Ishikawa (cell line): ENCODE results near the gene LIPE.

Experiments used
- CREB1 ChIP-seq: IDR thresholded peaks from 2 replicates; pipeline ENCODE4 v1.6.1; 2012; ENCODE audit warnings: low read depth
- RAD21 ChIP-seq: IDR thresholded peaks from 2 replicates; pipeline ENCODE4 v1.6.1; 2012; ENCODE audit warnings: low read depth
- REST ChIP-seq: IDR thresholded peaks from 2 replicates; pipeline ENCODE4 v1.6.1; 2012; ENCODE audit warnings: low read depth, mild to moderate bottlenecking
- TAF1 ChIP-seq: IDR thresholded peaks from 2 replicates; pipeline ENCODE4 v1.6.1; 2012; ENCODE audit warnings: low read depth, mild to moderate bottlenecking
- YY1 ChIP-seq: IDR thresholded peaks from 2 replicates; pipeline ENCODE4 v1.6.1; 2012; ENCODE audit warnings: low read depth
- ZBTB7A ChIP-seq: IDR thresholded peaks from 2 replicates; pipeline ENCODE4 v1.6.1; 2012; ENCODE audit warnings: low read depth

GRCh38 chr19:42455621-42456081 lies 28.5 kb upstream of the LIPE start:
- TF ChIP-seq REST, result no peak
- TF ChIP-seq TAF1, result no peak
- TF ChIP-seq RAD21, result no peak
- no peak for TF ChIP-seq ZBTB7A
- no peak for TF ChIP-seq YY1
- no peak for TF ChIP-seq CREB1
